H1 (cell line): ENCODE data around the gene TRABD2B. TPM values are rescaled to one million over a fixed set of nuclear protein-coding genes. Genes with fewer than 3 reads are reported as not detected.

ENCODE experiments used
- CTCF ChIA-PET: fragments of 300-600 bp; sonication (Branson Sonifier 250); formaldehyde crosslinking; loops from one replicate; lab custom pipeline; 2021; ENCODE audit not compliant: partially characterized antibody; lab: Charles Lee
- POLR2A ChIA-PET: fragments of 300-600 bp; sonication (Branson Sonifier 250); formaldehyde crosslinking; loops from one replicate; lab custom pipeline; 2021; ENCODE audit warnings: inconsistent platforms; ENCODE audit not compliant: partially characterized antibody; lab: Charles Lee
- DNase-seq, 2 experiments: peaks; one replicate each; pipeline versions ENCODE4 v3.0.0 to v3.0.0-alpha.2; 2010 to 2022; ENCODE audit warnings: low spot score in 2 of 2, low read depth in 1 of 2, mixed read lengths in 1 of 2
- FAIRE-seq: peaks from 2 replicates; lab custom pipeline; 2011; peaks lifted over from hg19 to GRCh38; lab: Jason Lieb, UNC
- H2AFZ ChIP-seq: 2 replicates; pipeline ENCODE4 v1.8.1; 2012; ENCODE audit warnings: low read length, inconsistent platforms
- H2AK5ac ChIP-seq: 2 replicates; pipeline ENCODE4 v1.6.1; 2013; ENCODE audit warnings: low read depth, low read length
- H2BK120ac ChIP-seq: replicated peaks from 2 replicates; pipeline ENCODE3; 2013; ENCODE audit warnings: low read depth, low read length, inconsistent platforms
- H2BK12ac ChIP-seq: 2 replicates; pipeline ENCODE4 v1.6.1; 2013; ENCODE audit warnings: low read depth, low read length
- H2BK15ac ChIP-seq: 2 replicates; pipeline ENCODE4 v1.6.1; 2013; ENCODE audit warnings: low read length
- H2BK20ac ChIP-seq: 2 replicates; pipeline ENCODE4 v1.6.1; 2013; ENCODE audit warnings: low read length
- H2BK5ac ChIP-seq: 2 replicates; pipeline ENCODE4 v1.6.1; 2013; ENCODE audit warnings: low read depth, low read length
- H3K14ac ChIP-seq: 2 replicates; pipeline ENCODE4 v1.6.1; 2013; ENCODE audit warnings: inconsistent platforms; ENCODE audit not compliant: insufficient read length
- H3K18ac ChIP-seq: 2 replicates; pipeline ENCODE4 v1.6.1; 2013; ENCODE audit warnings: low read length; ENCODE audit errors: extremely low read depth
- H3K23ac ChIP-seq: 2 replicates; pipeline ENCODE4 v1.6.1; 2013; ENCODE audit warnings: inconsistent platforms; ENCODE audit not compliant: insufficient read length
- H3K23me2 ChIP-seq: 2 replicates; pipeline ENCODE4 v1.6.1; 2013; ENCODE audit warnings: low read depth, low read length
- H3K27ac ChIP-seq: 2 replicates; pipeline ENCODE4 v1.6.1; 2011; ENCODE audit warnings: low read depth, low read length, inconsistent platforms
- H3K27me3 ChIP-seq, 4 experiments: replicated peaks in 1 of 4; 1 replicate in 1 of 4; 2 replicates in 3 of 4; pipeline versions ENCODE4 v1.6.1 to v1.8.1; 2011 to 2013; ENCODE audit warnings: low read length in 3 of 4, mild to moderate bottlenecking in 3 of 4, inconsistent platforms in 2 of 4, mixed read lengths in 2 of 4, moderate library complexity in 1 of 4; ENCODE audit not compliant: control insufficient read depth in 3 of 4, insufficient read depth in 3 of 4; ENCODE audit errors: extremely low read depth in 1 of 4
- H3K36me3 ChIP-seq, 4 experiments: 2 replicates each; pipeline versions ENCODE4 v1.6.1 to v1.8.1; 2011 to 2013; ENCODE audit warnings: mild to moderate bottlenecking in 4 of 4, low read length in 3 of 4, moderate library complexity in 2 of 4, control low read depth in 1 of 4, inconsistent platforms in 1 of 4; ENCODE audit not compliant: insufficient read depth in 4 of 4, control insufficient read depth in 2 of 4
- H3K4ac ChIP-seq: replicated peaks from 2 replicates; pipeline ENCODE3; 2013; ENCODE audit warnings: low read length, low read depth, mixed read lengths, inconsistent platforms; ENCODE audit not compliant: insufficient read length
- H3K4me1 ChIP-seq, 4 experiments: replicated peaks in 1 of 4; 1 replicate in 1 of 4; 2 replicates in 3 of 4; pipeline versions ENCODE4 v1.6.1 to v1.8.1; 2011 to 2013; ENCODE audit warnings: low read length in 3 of 4, inconsistent platforms in 2 of 4, mixed read lengths in 1 of 4; ENCODE audit not compliant: insufficient read depth in 4 of 4, control insufficient read depth in 3 of 4
- H3K4me2 ChIP-seq, 2 experiments: 2 replicates each; pipeline versions ENCODE4 v1.6.1 to v1.8.1; 2011 to 2013; ENCODE audit warnings: low read depth in 2 of 2, low read length in 2 of 2, control low read depth in 1 of 2, inconsistent platforms in 1 of 2, mild to moderate bottlenecking in 1 of 2; ENCODE audit not compliant: insufficient read depth in 1 of 2
- H3K4me3 ChIP-seq, 4 experiments: fragments of 200-600, 300-600 bp in 1 of 4; sonication (generic), shearing (Covaris generic), sonication (Bioruptor Twin) in 1 of 4; 2 replicates each; pipeline versions ENCODE4 v1.5.1 to v1.8.1; 2011 to 2016; ENCODE audit warnings: low read length in 4 of 4, low read depth in 3 of 4, control low read depth in 2 of 4, inconsistent platforms in 2 of 4, mild to moderate bottlenecking in 2 of 4, mixed read lengths in 1 of 4, moderate library complexity in 1 of 4; ENCODE audit not compliant: insufficient read depth in 2 of 4; ENCODE audit errors: extremely low read depth in 1 of 4
- H3K56ac ChIP-seq: replicated peaks from 2 replicates; pipeline ENCODE3; 2013; ENCODE audit warnings: low read depth, mild to moderate bottlenecking, mixed read lengths, low read length, inconsistent platforms; ENCODE audit not compliant: insufficient read length
- H3K79me1 ChIP-seq: 2 replicates; pipeline ENCODE4 v1.6.1; 2013; ENCODE audit warnings: low read depth, low read length, control low read depth
- H3K79me2 ChIP-seq, 2 experiments: 2 replicates each; pipeline versions ENCODE4 v1.6.1 to v1.8.1; 2012 to 2013; ENCODE audit warnings: low read length in 2 of 2, mild to moderate bottlenecking in 2 of 2, inconsistent platforms in 1 of 2; ENCODE audit not compliant: insufficient read depth in 2 of 2, control insufficient read depth in 1 of 2
- H3K9ac ChIP-seq, 4 experiments: replicated peaks in 1 of 4; 1 replicate in 1 of 4; 2 replicates in 3 of 4; pipeline versions ENCODE4 v1.6.1 to v1.8.1; 2011 to 2013; ENCODE audit warnings: low read depth in 3 of 4, low read length in 3 of 4, control low read depth in 2 of 4, mild to moderate bottlenecking in 2 of 4, moderate library complexity in 2 of 4, inconsistent platforms in 1 of 4; ENCODE audit errors: extremely low read depth in 1 of 4
- H3K9me3 ChIP-seq, 2 experiments: 2 replicates each; pipeline versions ENCODE4 v1.6.1 to v1.8.1; 2012 to 2013; ENCODE audit warnings: mild to moderate bottlenecking in 2 of 2, moderate library complexity in 2 of 2, control low read depth in 1 of 2, inconsistent platforms in 1 of 2, low read depth in 1 of 2, low read length in 1 of 2, mixed read lengths in 1 of 2; ENCODE audit not compliant: insufficient read depth in 2 of 2
- H4K20me1 ChIP-seq, 2 experiments: replicated peaks in 1 of 2; 2 replicates each; pipeline versions ENCODE3 to v1.8.1; 2011 to 2013; ENCODE audit warnings: inconsistent platforms in 2 of 2, low read length in 2 of 2, mild to moderate bottlenecking in 1 of 2; ENCODE audit not compliant: insufficient read depth in 2 of 2, control insufficient read depth in 1 of 2
- H4K5ac ChIP-seq: 2 replicates; pipeline ENCODE4 v1.6.1; 2013; ENCODE audit warnings: low read length, low read depth, mixed read lengths, inconsistent platforms; ENCODE audit not compliant: insufficient read length
- H4K8ac ChIP-seq: 2 replicates; pipeline ENCODE4 v1.8.0; 2013; ENCODE audit warnings: mild to moderate bottlenecking, moderate library complexity, low read length, inconsistent platforms; ENCODE audit not compliant: insufficient read depth; ENCODE audit errors: extremely low read depth
- H4K91ac ChIP-seq: replicated peaks from 2 replicates; pipeline ENCODE3; 2013; ENCODE audit warnings: low read length, mixed read lengths, inconsistent platforms; ENCODE audit not compliant: insufficient read length
- MAFK ChIP-seq: IDR thresholded peaks from 2 replicates; pipeline ENCODE4 v1.6.1; 2012; ENCODE audit warnings: low read depth, mild to moderate bottlenecking, improper control_type of control experiment, low read length
- WGBS, 2 experiments: shearing (Covaris generic) in 1 of 2; methylation state at CpG; one replicate each; pipeline versions ENCODE4 v1.1.6 to v1.1.7; 2013 to 2015; ENCODE audit warnings: low lambda C conversion rate in 2 of 2, mixed read lengths in 2 of 2, inconsistent platforms in 1 of 2, low coverage in 1 of 2, missing lambda C conversion rate in 1 of 2; ENCODE audit not compliant: insufficient replicate concordance in 2 of 2, insufficient coverage in 1 of 2, insufficient read length in 1 of 2; ENCODE audit errors: extremely low coverage in 1 of 2, missing lambda C conversion rate in 1 of 2; 5-methylcytosine and 5-hydroxymethylcytosine counted together
- polyA plus RNA-seq, 7 experiments: library from polyadenylated mRNA; depleted of rRNA in 3 of 7; stranded (reverse) in 5 of 7; unstranded in 2 of 7; fragments of >200 nt in 5 of 7; fragments of 200-250 nt in 2 of 7; gene quantifications; 1 replicate in 5 of 7; 2 replicates in 1 of 7; 4 replicates in 1 of 7; pipeline versions ENCODE4 v1.2.1 to v1.2.3, GENCODE V29; 2011 to 2013; ENCODE audit warnings: missing spikeins in 2 of 7, mixed read lengths in 2 of 7
- total RNA-seq: library from RNA; stranded (reverse); fragmentation: NEBNext Ultra II Directional; extraction: Animal tissue kit (Norgen Biotek cat#: 25700); gene quantifications from 2 replicates; pipeline ENCODE4 v1.2.1, GENCODE V29; 2021

The TRABD2B gene
- total and polyA plus RNA-seq, 2 of the 8 experiments (the other 6 are each of a cell fraction or from before 2014, with no cell fraction given): 0.95 to 3.4 TPM

- no peak overlapping the region for H2AK5ac ChIP-seq
- no peak overlapping the region for H3K4me3 ChIP-seq
- H3K23me2 ChIP-seq: no peaks in the 10 kb centered on the region; the same call in 1 of the 2 replicates
- H4K8ac ChIP-seq: no peak overlapping the region
- no peak overlapping the region for H3K56ac ChIP-seq
- no peak overlapping the region for H3K18ac ChIP-seq
- H3K36me3 ChIP-seq: no peaks in the 10 kb centered on the region
- no peak overlapping the region for H2BK12ac ChIP-seq
- H3K79me1 ChIP-seq: no peaks in the 10 kb centered on the region
- ChIA-PET CTCF (interaction anchor here (1.3 to 1.6 kb wide), 4 partner anchors 11 to 98 kb away, joined by 3 to 6 read pairs (median 4); no protein-coding TSS in a partner anchor), POLR2A (no interaction called here)
- no peak overlapping the region for H4K5ac ChIP-seq
- H2BK15ac ChIP-seq: no peak overlapping the region
- no peaks in the 10 kb centered on the region for H4K20me1 ChIP-seq
- WGBS, 2 experiments: 80% methylated on average over 5 of the region's 5 CpGs; no CpG with 5 or more reads in 1 of the 2 experiments
- no peaks in the 10 kb centered on the region for H3K79me2 ChIP-seq
- no peak overlapping the region for H3K4ac ChIP-seq
- TF ChIP-seq MAFK: no peak
- no peak overlapping the region for H2BK20ac ChIP-seq
- no peaks in the 10 kb centered on the region for H3K9me3 ChIP-seq
- H2BK120ac ChIP-seq: no peak overlapping the region
- H2AFZ ChIP-seq: no peak overlapping the region
- no peak overlapping the region for H2BK5ac ChIP-seq
- H3K23ac ChIP-seq: no peak overlapping the region
- H4K91ac ChIP-seq: no peak overlapping the region
- FAIRE-seq (peak; percentile 55), DNase-seq (no peak)
- peaks cover 0 to 7% (median 5%) of the 10 kb centered on the region in 4 experiments; a peak in 6 of 7 replicates for H3K4me1 ChIP-seq
- no peak overlapping the region; a peak in 1 of 7 replicates for H3K9ac ChIP-seq
- no peak overlapping the region for H3K27ac ChIP-seq
- H3K27me3 ChIP-seq: no peaks in the 10 kb centered on the region
- H3K14ac ChIP-seq: no peak overlapping the region
- H3K4me2 ChIP-seq: no peak overlapping the region
Measured at GRCh38 chr1:47962750-47963492, 34.3 kb downstream of the TRABD2B start.
